Endothelial cell (in vitro differentiated cells): ENCODE measurements around the gene GMEB1. TPM values are rescaled to one million over a fixed set of nuclear protein-coding genes. Genes with fewer than 3 reads are reported as not detected.
"Not testable (repeated sequence)": the region's sequence is repeated elsewhere in the genome, so short reads cannot be mapped to it uniquely, and the experiment has no call there.

Experiments
- DNase-seq: peaks from one replicate; pipeline ENCODE4 v3.0.0; 2021; ENCODE audit warnings: low spot score
- H3K27ac Mint-ChIP-seq: one replicate; pipeline ENCODE4 v1.8.0; 2021; ENCODE audit warnings: mixed read lengths, inconsistent platforms; ENCODE audit not compliant: unreplicated experiment
- H3K27me3 Mint-ChIP-seq: one replicate; pipeline ENCODE4 v1.8.0; 2021; ENCODE audit warnings: mild to moderate bottlenecking, moderate library complexity, mixed read lengths, inconsistent platforms; ENCODE audit not compliant: unreplicated experiment
- H3K36me3 Mint-ChIP-seq: one replicate; pipeline ENCODE4 v1.8.0; 2021; ENCODE audit warnings: mild to moderate bottlenecking, low read depth, mixed read lengths, inconsistent platforms; ENCODE audit not compliant: unreplicated experiment
- H3K4me1 Mint-ChIP-seq: one replicate; pipeline ENCODE4 v1.8.0; 2021; ENCODE audit warnings: mild to moderate bottlenecking, mixed read lengths, inconsistent platforms; ENCODE audit not compliant: unreplicated experiment
- H3K4me3 Mint-ChIP-seq: one replicate; pipeline ENCODE4 v1.8.0; 2021; ENCODE audit warnings: mild to moderate bottlenecking, mixed read lengths, inconsistent platforms; ENCODE audit not compliant: unreplicated experiment
- H3K9me3 Mint-ChIP-seq: one replicate; pipeline ENCODE4 v1.8.0; 2021; ENCODE audit warnings: mixed read lengths, inconsistent platforms; ENCODE audit not compliant: unreplicated experiment
- total RNA-seq: library from RNA; stranded (reverse); fragmentation: NEBNext Ultra II Directional; extraction: Animal tissue kit (Norgen Biotek cat#: 25700); gene quantifications from one replicate; pipeline ENCODE4 v1.2.1, GENCODE V29; 2021; ENCODE audit not compliant: unreplicated experiment
- TF ChIP-seq, protein P1 (sequence below): fragments of 200-600 bp; sonication (generic); IDR thresholded peaks from one replicate; pipeline ENCODE4 v1.5.0; 2021; ENCODE audit warnings: antibody characterized with exemption; ENCODE audit not compliant: unreplicated experiment

Gene GMEB1
- total RNA-seq, 1 donor from 2014 or later = 22.7 TPM

DNA sequence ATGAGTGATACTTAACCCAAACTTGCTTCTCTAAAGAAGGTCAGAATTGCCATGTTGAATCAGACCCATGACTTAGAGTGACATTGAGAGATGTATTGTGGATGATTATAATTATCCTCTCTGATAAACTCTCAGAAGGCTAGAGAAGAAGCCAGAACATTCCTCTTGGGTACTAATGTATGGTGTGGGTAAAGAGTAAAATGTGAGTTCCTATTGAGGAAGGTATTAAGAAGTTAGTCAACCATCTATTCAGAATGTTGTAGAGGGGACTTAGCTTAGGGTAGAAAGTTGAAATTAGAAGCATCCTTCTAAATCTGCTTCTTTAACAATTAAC lies 7.3 kb downstream of the GMEB1 start:
- TF ChIP-seq, protein P1, sequence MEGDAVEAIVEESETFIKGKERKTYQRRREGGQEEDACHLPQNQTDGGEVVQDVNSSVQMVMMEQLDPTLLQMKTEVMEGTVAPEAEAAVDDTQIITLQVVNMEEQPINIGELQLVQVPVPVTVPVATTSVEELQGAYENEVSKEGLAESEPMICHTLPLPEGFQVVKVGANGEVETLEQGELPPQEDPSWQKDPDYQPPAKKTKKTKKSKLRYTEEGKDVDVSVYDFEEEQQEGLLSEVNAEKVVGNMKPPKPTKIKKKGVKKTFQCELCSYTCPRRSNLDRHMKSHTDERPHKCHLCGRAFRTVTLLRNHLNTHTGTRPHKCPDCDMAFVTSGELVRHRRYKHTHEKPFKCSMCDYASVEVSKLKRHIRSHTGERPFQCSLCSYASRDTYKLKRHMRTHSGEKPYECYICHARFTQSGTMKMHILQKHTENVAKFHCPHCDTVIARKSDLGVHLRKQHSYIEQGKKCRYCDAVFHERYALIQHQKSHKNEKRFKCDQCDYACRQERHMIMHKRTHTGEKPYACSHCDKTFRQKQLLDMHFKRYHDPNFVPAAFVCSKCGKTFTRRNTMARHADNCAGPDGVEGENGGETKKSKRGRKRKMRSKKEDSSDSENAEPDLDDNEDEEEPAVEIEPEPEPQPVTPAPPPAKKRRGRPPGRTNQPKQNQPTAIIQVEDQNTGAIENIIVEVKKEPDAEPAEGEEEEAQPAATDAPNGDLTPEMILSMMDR = no peak
- no peak overlapping the region for H3K4me3 Mint-ChIP-seq
- H3K9me3 Mint-ChIP-seq = no peaks in the 10 kb centered on the region
- H3K27ac Mint-ChIP-seq = no peak overlapping the region
- no peak for DNase-seq
- H3K36me3 Mint-ChIP-seq = no peaks in the 10 kb centered on the region
- H3K4me1 Mint-ChIP-seq = peaks cover under 1% of the 10 kb centered on the region
- no peaks in the 10 kb centered on the region for H3K27me3 Mint-ChIP-seq

DNA sequence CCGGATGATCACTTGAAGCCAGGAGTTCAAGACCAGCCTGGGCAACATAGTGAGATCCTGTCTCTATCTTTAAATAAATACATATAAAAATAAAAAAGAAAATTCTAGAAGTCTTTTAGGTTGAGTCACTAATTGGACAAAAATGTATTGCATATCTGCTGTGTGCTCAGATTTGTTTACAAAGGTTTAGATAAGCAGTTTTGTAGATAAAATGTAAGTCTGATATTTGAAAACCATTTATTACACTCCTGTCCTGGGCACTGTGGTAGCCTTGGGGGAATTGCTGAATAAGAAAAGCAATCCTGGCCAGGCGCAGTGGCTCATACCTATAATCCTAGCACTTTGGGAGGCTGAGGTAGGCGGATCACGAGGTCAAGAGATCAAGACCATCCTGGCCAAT lies 11.6 kb downstream of the GMEB1 start:
- no peaks in the 10 kb centered on the region for H3K4me1 Mint-ChIP-seq
- DNase-seq = no peak
- TF ChIP-seq, protein P1 = no peak
- H3K36me3 Mint-ChIP-seq = peaks cover 6% of the 10 kb centered on the region
- H3K27ac Mint-ChIP-seq = no peak overlapping the region
- H3K27me3 Mint-ChIP-seq = no peaks in the 10 kb centered on the region
- no peaks in the 10 kb centered on the region for H3K9me3 Mint-ChIP-seq
- no peak overlapping the region for H3K4me3 Mint-ChIP-seq

DNA sequence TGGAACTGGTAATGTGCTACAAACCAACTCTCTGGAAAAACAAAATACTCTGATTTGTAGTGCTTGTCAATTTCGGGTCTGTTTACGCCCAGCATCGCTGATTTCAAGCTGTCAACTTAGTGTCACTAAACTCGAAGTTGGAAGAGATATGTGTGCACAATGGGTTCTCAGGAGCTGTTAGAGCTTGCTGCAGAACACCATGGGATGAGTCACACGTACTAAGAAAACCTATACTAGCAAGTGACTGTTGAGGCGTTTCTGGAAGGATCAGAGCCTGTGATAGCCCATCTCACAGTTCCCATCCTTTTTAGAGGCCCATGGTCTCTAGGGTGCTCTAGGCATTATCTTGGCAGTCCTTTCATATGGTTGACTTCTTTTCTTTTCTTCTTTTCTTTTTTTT lies 14.3 kb downstream of the GMEB1 start:
- DNase-seq = no peak
- no peaks in the 10 kb centered on the region for H3K9me3 Mint-ChIP-seq
- no peak overlapping the region for H3K27ac Mint-ChIP-seq
- no peaks in the 10 kb centered on the region for H3K27me3 Mint-ChIP-seq
- TF ChIP-seq, protein P1 = no peak
- no peak overlapping the region for H3K4me3 Mint-ChIP-seq
- no peaks in the 10 kb centered on the region for H3K4me1 Mint-ChIP-seq
- H3K36me3 Mint-ChIP-seq = peaks cover 12% of the 10 kb centered on the region

DNA sequence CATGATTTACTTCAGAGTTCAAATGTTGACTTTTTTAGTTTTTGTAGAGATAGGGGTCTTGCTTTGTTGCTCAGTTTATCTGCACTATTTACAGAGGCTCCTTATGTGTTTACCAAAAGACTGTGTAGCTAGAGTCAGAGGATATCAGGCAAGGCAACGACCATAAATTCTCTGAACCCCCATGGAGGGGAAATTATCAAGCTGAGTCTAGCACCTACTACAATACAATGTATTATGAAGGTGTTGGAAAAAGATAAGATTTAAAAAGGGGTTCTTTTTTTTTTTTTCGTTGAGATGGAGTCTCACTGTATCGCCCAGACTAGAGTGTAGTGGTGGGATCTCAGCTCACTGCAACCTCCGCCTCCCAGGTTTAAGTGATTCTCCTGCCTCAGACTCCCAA lies 16.4 kb downstream of the GMEB1 start:
- Mint-ChIP-seq H3K27ac (no peak overlapping the region), H3K4me3 (no peak overlapping the region), H3K27me3 (no peaks in the 10 kb centered on the region), H3K36me3 (peaks cover 17% of the 10 kb centered on the region), H3K9me3 (no peaks in the 10 kb centered on the region), H3K4me1 (no peaks in the 10 kb centered on the region)
- TF ChIP-seq, protein P1 = no peak
- no peak for DNase-seq

DNA sequence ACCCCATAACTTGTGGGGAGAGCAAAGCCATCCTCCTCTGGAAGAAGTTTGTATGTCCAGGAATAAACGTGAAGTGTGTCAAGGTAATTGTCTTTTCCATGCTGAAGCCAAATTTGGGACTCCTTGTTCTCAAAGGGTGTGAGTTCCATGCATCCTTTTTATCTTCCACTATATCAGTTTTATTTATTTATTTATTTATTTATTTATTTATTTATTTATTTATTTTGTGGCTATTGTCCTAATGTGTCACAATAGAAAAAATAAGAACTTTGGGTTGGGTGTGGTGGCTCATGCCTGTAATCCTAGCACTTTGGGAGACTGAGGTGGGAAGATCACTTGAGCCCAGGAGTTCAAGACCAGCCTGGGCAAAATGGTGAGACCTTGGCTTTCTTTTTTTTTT lies 23.0 kb downstream of the GMEB1 start:
- H3K9me3 Mint-ChIP-seq, H3K27ac Mint-ChIP-seq, H3K27me3 Mint-ChIP-seq, DNase-seq, H3K4me1 Mint-ChIP-seq, H3K4me3 Mint-ChIP-seq: not testable (repeated sequence)
- peaks cover 16% of the 10 kb centered on the region for H3K36me3 Mint-ChIP-seq

DNA sequence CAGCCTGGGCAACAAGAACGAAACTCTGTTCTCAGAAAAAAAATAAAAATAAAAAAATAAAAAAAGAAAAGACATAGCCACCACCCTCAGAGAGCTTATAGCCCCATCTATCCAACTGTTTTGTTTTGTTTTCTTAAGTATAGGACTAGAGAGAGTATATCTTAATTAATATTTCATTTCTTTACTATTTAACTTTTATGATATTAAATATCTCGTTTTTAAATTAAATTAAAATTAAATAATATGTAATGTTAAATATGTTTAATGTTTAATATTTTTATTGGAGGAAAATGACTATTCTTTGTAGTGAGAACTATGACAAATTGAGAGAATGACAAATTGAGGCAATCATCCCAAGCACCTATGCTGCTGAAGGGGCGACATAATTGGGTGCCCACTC lies 35.0 kb downstream of the GMEB1 start:
- no peaks in the 10 kb centered on the region for H3K9me3 Mint-ChIP-seq
- H3K27me3 Mint-ChIP-seq = no peaks in the 10 kb centered on the region
- H3K27ac Mint-ChIP-seq = no peak overlapping the region
- H3K4me3 Mint-ChIP-seq = no peak overlapping the region
- DNase-seq = no peak
- TF ChIP-seq, protein P1 = no peak
- no peaks in the 10 kb centered on the region for H3K4me1 Mint-ChIP-seq
- peaks cover 31% of the 10 kb centered on the region for H3K36me3 Mint-ChIP-seq
